PC-3 (cell line): Measurements from ENCODE around the gene ZCCHC14.

Experiments
- EZH2 ChIP-seq: fragments of 300-600 bp; sonication (generic); IDR thresholded peaks from one replicate; pipeline ENCODE4 v1.6.1; 2017; ENCODE audit warnings: antibody characterized with exemption, mild to moderate bottlenecking, low read length; ENCODE audit not compliant: unreplicated experiment
- EZH2phosphoT487 ChIP-seq: fragments of 300-600 bp; sonication (generic); IDR thresholded peaks from 2 replicates; pipeline ENCODE4 v1.6.1; 2018; ENCODE audit warnings: mild to moderate bottlenecking, antibody characterized with exemption, low read length, borderline replicate concordance
- TF ChIP-seq, protein P1 (sequence below): fragments of 300-600 bp; sonication (generic); conservative IDR thresholded peaks from 2 replicates; pipeline ENCODE4 v1.5.1; 2017; ENCODE audit warnings: antibody characterized with exemption, low read depth, mild to moderate bottlenecking, low read length

DNA sequence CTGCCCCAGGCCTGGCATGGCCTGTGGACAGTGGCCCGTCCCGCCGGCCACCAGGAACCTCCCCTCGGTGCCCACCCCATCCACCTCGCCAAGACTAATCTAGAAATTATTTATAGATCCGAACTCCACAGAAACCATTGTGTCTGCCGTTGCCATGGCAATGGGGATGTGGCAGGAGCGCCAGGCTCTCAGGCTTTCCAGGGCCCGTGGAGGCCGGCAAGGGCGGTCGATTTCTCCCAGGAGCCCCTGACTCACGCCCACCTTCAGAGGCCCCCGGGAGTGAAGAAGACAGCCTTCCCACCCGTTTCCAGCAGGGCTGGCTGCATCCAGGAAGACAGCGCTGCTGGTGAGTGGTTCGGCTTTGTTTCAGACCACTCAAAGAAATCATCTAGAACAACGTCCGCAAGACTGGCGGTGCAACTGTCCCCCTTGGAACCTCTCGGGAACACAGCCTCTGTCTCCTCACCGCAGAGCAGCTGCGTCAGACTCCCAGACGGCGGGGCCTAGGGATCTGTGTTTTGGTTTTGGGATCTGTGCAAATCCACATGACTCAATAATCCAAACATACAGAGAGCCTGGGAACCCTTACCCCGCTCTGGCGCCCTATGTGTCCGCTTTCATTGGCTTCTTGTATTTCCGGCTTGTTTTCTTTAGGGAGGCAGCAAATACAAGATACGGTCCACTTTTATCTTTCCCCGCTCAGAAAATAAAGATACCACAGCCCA lies 48.5 kb upstream of the ZCCHC14 start:
- TF ChIP-seq, protein P1, sequence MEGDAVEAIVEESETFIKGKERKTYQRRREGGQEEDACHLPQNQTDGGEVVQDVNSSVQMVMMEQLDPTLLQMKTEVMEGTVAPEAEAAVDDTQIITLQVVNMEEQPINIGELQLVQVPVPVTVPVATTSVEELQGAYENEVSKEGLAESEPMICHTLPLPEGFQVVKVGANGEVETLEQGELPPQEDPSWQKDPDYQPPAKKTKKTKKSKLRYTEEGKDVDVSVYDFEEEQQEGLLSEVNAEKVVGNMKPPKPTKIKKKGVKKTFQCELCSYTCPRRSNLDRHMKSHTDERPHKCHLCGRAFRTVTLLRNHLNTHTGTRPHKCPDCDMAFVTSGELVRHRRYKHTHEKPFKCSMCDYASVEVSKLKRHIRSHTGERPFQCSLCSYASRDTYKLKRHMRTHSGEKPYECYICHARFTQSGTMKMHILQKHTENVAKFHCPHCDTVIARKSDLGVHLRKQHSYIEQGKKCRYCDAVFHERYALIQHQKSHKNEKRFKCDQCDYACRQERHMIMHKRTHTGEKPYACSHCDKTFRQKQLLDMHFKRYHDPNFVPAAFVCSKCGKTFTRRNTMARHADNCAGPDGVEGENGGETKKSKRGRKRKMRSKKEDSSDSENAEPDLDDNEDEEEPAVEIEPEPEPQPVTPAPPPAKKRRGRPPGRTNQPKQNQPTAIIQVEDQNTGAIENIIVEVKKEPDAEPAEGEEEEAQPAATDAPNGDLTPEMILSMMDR: no peak
- no peak for TF ChIP-seq EZH2
- no peak for TF ChIP-seq EZH2phosphoT487
